ENCODE measurements around the gene SLC38A10. TPM values are rescaled to one million over a fixed set of nuclear protein-coding genes. Genes with fewer than 3 reads are reported as not detected.

Gene SLC38A10
- total RNA-seq, 1 donor from 2014 or later = 135 TPM

- no peak for DNase-seq (ENCODE audit: low spot score)
Measured at GRCh38 chr17:81207610-81208581, 87.2 kb downstream of the SLC38A10 start.

GRCh38 chr17:81206657-81207056 lies 88.5 kb downstream of the SLC38A10 start:
- no peak for DNase-seq (ENCODE audit: low spot score)

DNA sequence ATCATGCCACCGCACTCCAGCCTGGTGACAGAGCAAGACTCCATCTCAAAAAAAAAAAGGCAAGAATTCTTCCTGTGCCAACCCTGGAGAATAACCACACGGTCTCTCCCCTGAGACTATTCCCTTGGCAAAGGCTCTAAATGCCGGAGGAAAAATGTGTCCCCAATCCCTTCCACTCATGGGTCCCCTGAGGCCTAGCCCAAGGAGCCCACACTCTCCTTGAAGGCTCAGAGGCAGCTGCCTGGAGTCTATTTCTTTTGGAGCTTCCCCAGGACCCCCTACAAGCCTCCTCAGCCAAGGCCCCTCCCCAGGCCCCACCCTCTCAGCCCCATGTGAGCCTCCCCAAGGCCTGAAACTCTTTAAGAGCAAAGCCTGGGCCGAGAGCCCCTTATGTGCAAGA lies 88.9 kb downstream of the SLC38A10 start:
- DNase-seq (ENCODE audit: low spot score) = no peak

DNA sequence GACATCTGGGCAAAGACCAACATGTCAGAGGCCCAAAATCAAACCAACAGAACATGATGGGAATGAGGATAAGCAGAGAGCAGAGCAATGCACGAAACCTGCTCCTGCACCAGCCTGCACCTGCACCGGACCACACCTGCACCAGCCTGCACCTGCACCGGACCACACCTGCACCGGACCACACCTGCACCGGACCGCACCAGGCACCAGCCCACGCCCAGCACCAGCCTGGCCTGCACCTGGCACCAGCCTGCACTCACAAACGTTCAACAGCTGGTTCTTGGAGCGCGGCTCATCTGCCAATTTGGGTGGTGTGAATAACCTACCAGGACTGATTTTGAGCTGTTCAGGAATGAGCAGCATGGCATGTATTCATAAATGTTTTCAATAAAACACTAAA lies 90.5 kb downstream of the SLC38A10 start:
- DNase-seq (ENCODE audit: low spot score) = no peak

- DNase-seq (ENCODE audit: low spot score) = no peak
Measured at GRCh38 chr17:81203136-81203535, 92.0 kb downstream of the SLC38A10 start.

DNA sequence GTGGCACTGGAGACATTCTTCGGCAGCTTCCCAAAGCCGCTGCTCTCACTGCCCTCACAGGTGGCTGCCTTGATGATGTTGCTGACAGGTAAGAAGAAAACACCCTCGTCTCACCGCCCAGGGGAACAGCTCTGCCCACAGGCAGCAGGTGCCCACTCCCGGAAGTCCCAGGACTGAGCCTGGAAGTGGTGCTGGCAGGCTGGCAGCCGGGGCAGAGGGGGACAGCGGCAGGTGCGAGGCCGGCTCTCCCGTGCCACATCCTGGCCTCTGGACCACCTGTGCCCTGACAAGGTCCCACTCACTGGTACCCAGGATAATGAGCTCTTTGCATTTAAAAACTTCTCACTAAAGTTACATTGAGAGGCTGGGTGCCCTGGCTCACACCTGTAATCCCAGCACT lies 92.8 kb downstream of the SLC38A10 start:
- DNase-seq (ENCODE audit: low spot score) = no peak

- DNase-seq (ENCODE audit: low spot score) = peak; percentile 76
Measured at GRCh38 chr17:81200695-81201580, 94.2 kb downstream of the SLC38A10 start.

DNA sequence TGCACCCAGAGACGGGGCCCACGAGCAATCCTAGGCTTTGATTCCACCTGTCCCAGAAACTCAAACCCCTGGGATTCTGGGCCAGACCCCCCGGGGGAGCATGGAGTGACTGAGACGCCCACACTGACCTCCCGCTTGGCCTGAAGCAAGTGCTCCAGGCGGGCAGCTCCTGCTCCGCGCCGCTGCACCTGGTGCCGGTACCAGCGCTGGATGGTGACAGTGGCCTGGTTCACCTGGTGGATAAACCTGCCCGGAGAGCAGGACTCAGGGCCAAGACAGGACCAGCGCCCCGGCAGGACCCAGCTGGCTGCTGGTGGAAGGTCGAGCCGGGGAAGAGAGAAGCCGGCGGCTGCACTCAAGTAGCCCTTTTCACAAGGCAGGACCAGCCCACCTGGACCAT lies 94.9 kb downstream of the SLC38A10 start:
- no peak for DNase-seq (ENCODE audit: low spot score)

- no peak for DNase-seq (ENCODE audit: low spot score)
Measured at GRCh38 chr17:81199482-81199830, 95.7 kb downstream of the SLC38A10 start.

DNA sequence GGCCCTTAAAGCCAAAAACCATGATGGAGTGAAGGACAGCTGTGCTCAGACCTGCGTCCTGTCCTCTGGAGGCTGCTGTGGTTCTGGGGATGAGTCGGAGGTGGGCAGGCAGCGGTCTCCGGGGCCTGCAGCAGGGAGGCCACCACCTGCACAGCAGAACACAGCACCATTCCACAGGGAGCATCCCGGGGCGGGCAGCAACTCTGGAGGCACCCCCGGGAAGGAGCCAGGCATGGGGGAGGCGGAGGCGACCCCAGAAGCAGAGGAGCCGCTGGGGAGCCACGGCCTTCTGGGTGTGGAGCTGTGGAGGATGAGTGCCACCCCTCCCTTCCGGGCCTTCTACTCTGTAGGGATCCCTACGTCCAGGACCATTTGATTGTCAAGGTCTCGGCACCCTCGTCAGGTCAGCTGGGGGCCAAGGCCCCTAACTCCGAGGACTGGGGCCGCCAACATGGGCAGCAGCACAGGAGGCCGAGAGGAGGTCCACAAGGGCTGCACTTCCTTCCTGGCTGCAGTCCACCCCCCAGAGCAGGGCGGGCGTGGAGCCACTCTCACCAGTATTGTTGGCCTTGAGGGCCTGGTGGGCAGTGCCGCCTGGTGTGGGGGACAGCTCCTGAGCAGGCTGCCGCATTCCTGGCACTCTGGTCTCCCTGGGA lies 96.2 kb downstream of the SLC38A10 start:
- DNase-seq (ENCODE audit: low spot score) = no peak

- no peak for DNase-seq (ENCODE audit: low spot score)
Measured at GRCh38 chr17:81197831-81198490, 97.1 kb downstream of the SLC38A10 start.

DNA sequence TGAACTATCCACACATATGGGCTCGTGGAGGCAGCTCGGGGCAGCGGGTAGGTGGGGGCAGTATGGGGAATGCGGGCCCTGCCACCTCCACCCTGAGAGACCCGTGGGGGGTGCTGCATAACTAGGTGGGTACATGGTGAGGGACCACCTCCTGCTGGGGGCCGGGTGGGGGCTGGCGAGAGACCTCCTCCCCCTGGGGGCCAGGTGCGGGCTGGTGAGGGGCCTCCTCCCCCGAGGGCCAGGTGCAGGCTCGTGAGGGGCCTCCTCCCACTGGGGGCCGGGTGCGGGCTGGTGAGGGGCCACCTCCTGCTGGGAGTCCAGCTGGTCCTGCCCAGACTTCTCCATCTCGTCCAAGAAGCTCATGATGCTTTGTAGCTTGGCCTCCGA lies 97.7 kb downstream of the SLC38A10 start:
- no peak for DNase-seq (ENCODE audit: low spot score)

DNA sequence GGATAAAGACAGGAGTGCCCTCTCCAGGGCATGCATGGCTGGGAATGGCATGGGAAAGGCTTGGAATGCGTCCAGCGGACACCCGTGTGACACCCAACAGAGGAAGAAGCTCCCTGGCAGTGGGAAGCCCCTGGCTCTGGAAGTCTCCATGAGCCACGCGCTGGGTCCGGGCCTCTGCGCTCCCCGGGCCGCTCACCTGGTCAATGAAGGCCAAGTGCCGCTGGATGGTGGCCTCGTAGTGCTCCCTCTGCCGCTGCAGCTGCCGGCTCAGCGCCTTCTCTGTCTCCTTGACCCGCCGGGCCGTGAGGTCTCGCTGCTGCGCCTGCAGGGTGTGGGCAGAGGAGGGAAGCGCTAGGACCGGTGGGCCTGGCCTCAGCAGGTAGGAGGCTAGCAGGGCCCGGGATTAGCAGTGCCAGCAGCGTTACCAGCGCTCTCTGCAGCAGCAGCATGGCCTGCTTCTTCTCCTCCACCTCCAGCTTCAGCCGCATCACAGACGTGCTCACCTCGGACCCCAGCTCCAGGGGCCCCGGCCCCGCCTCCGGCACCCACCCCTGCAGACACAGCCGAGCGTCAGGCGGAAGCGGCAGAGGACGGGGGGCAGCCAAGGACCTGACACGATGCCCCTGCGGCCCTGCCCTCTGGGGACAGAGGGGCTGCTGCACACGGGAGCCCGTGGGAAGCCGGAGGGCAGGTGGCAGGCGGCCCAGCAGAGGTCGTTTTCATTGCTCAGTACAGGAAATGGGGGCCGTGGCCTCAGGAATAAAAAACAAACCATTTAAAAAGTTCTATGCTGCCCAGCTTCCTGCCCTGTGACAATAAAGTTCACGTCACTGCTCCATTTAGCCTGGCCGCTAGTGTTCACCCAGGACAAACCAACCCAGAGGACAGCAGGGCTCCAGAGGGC lies 98.3 kb downstream of the SLC38A10 start:
- no peak for DNase-seq (ENCODE audit: low spot score)

- no peak for DNase-seq (ENCODE audit: low spot score)
Measured at GRCh38 chr17:81195941-81196495, 99.1 kb downstream of the SLC38A10 start.

Other genes with a start within 250 kb of the SLC38A10 start
- gene PVALEF, start 129.8 kb downstream of the SLC38A10 start, total RNA-seq = not detected
- 14.2 TPM for gene AATK, start 129.1 kb downstream of the SLC38A10 start, total RNA-seq
- gene CEP131, start 72.3 kb downstream of the SLC38A10 start, total RNA-seq = 12.7 TPM
- gene TEPSIN, start 56.3 kb downstream of the SLC38A10 start, total RNA-seq = 57.9 TPM
- 38.1 TPM for gene NDUFAF8, start 56.0 kb downstream of the SLC38A10 start, total RNA-seq
- gene BAHCC1, start 100.2 kb upstream of the SLC38A10 start, total RNA-seq = 77.4 TPM
- gene ACTG1, start 217.5 kb upstream of the SLC38A10 start, total RNA-seq = 2,344 TPM
- 1.4 TPM for gene FSCN2, start 233.1 kb upstream of the SLC38A10 start, total RNA-seq